Stimulated activated CD4-positive, alpha-beta T cell treated with anti-CD3 and anti-CD28 coated beads, Interleukin-12 subunit alpha, Interleukin-12 subunit beta, amount 100 ng/mL, for 24 hours (primary cell): ENCODE data around the gene CNTN5.
"Not testable (repeated sequence)": the region's sequence is repeated elsewhere in the genome, so short reads cannot be mapped to it uniquely, and the experiment has no call there.

Source experiments
- DNase-seq, 2 experiments: peaks; one replicate each; pipeline ENCODE4 v3.0.0-alpha.2; 2020; ENCODE audit warnings: low read depth in 2 of 2

CNTN5 gene

GRCh38 chr11:99020352-99021225, at the start of gene CNTN5:
Gene CNTN5, plus strand, starts transcription at chr11:99020949.
- DNase-seq: peak in 1 of 2 experiments; percentile 2

- no peak for DNase-seq
Measured at GRCh38 chr11:98979205-98979604, 41.5 kb upstream of the CNTN5 start.

GRCh38 chr11:99015634-99016454, 4.9 kb upstream of the CNTN5 start:
- no peak for DNase-seq

GRCh38 chr11:99019696-99020095, 1.1 kb upstream of the CNTN5 start:
- no peak for DNase-seq

GRCh38 chr11:99037057-99037456, 16.3 kb downstream of the CNTN5 start:
- DNase-seq: no peak

- no peak for DNase-seq
Measured at GRCh38 chr11:99063331-99063730, 42.6 kb downstream of the CNTN5 start.

- DNase-seq: no peak
Measured at GRCh38 chr11:99065121-99065520, 44.4 kb downstream of the CNTN5 start.

GRCh38 chr11:99066618-99067317, 46.0 kb downstream of the CNTN5 start:
- DNase-seq: no peak

GRCh38 chr11:99068832-99069231, 48.1 kb downstream of the CNTN5 start:
- no peak for DNase-seq

- DNase-seq: no peak
Measured at GRCh38 chr11:99069856-99070444, 49.2 kb downstream of the CNTN5 start.

- DNase-seq: no peak
Measured at GRCh38 chr11:99079576-99079975, 58.8 kb downstream of the CNTN5 start.

- no peak for DNase-seq
Measured at GRCh38 chr11:99080154-99080553, 59.4 kb downstream of the CNTN5 start.

GRCh38 chr11:99098258-99098657, 77.5 kb downstream of the CNTN5 start:
- DNase-seq: no peak

GRCh38 chr11:99098751-99099150, 78.0 kb downstream of the CNTN5 start:
- DNase-seq: no peak

- no peak for DNase-seq
Measured at GRCh38 chr11:99117603-99118002, 96.9 kb downstream of the CNTN5 start.

GRCh38 chr11:99133862-99134261, 113.1 kb downstream of the CNTN5 start:
- not testable (repeated sequence) for DNase-seq

GRCh38 chr11:99135508-99135907, 114.8 kb downstream of the CNTN5 start:
- DNase-seq: no peak

- DNase-seq: no peak
Measured at GRCh38 chr11:99142237-99142636, 121.5 kb downstream of the CNTN5 start.

GRCh38 chr11:99148352-99148751, 127.6 kb downstream of the CNTN5 start:
- no peak for DNase-seq

GRCh38 chr11:99154277-99154676, 133.5 kb downstream of the CNTN5 start:
- DNase-seq: no peak

GRCh38 chr11:99160447-99160846, 139.7 kb downstream of the CNTN5 start:
- DNase-seq: no peak

- no peak for DNase-seq
Measured at GRCh38 chr11:99162819-99163218, 142.1 kb downstream of the CNTN5 start.
